HG03558 (cell line): ENCODE data around the gene ZNF407.
A peak's percentile ranks its signal among the peaks of the same experiment; 100 is the strongest.

Experiments
- ATAC-seq: cut with Tn5 transposase; IDR thresholded peaks from one replicate; pipeline ENCODE4 v1.9.1; 2021; ENCODE audit warnings: moderate number of reproducible peaks; ENCODE audit not compliant: unreplicated experiment; ENCODE audit errors: extremely low read depth

Gene ZNF407

DNA sequence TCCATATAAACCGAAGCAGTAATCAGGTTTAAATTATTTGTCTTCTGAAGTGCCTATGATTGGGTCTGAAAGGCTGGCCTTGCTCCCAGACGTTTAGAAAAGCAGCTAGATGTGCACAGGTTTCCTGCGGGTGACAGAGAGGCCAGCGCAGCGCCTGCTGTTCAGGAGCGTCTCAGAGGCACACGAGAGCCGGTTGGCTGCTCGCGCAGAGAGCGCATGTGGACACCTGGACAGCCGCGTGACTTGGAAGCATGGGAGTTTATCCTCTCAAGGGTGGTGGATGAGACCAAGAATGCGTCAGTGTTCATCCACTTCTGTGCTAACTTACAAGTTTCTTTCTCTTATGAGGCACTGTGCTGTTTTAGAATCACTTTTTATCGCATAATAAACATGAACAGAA, 307.6 kb downstream of the ZNF407 start:
- ATAC-seq = no peak

DNA sequence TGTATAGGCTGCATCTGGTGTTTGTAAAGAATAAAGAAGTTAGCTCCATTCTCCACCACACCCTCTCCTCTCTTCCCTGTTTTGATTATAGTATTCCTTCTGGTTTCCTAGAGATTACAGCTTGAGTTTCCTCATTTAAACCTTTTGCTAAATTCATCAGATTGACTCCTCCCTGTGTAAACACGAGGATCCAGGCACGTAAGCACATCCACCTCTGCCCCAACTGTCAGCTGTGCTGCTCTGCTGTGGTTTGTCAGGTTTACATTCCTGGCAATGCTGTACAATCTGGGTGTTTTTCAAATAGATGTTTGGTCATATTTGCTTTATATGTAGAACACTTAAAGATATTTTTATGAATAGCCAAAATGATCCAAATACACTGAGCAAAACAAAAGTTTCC, 308.5 kb downstream of the ZNF407 start:
- no peak for ATAC-seq

DNA sequence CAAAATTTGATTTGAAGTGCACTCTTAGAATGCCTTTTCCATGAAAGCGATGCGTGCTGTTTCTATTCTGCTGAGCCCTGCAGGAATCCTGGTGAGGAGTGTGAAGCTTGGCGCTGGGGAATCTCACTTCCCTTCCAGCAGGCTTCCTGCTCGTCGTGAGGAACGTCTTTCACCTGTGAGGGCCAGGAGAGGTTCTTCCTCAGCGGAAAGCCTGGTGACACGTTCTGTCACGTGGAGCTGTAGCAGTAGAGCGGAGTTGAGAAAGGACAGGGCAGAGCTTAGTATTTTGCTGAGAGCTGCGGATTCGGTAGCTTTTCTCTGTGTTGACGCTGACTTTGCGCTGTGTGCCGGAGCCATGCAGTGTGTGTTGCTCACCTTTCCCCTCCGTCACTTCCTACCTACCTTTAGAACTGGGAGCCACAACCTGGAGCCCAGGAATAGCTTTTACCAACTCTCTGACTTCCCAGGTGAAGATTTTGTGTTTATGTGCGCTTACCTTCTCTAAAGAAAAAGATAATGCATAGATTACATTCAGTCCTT, 316.5 kb downstream of the ZNF407 start:
- ATAC-seq = no peak

DNA sequence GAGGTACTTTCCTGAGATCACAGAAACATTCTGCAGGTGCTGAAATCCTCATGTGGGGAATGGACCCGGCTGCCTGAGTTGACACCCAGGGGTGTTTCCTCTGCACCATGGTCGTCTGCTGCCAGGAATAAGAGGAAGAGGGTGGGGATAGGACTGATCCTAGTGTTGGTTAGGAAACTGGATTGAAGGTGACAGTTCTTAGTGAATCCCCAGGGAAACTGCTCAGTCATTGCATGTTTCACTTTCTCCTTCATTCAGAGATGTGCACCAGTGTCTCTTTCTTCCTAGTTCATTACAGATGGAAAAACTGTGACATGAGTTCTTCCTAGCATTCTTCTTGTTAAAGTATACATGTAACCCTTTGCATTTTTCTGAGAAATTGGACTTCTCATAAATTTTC, 317.0 kb downstream of the ZNF407 start:
- ATAC-seq = no peak

DNA sequence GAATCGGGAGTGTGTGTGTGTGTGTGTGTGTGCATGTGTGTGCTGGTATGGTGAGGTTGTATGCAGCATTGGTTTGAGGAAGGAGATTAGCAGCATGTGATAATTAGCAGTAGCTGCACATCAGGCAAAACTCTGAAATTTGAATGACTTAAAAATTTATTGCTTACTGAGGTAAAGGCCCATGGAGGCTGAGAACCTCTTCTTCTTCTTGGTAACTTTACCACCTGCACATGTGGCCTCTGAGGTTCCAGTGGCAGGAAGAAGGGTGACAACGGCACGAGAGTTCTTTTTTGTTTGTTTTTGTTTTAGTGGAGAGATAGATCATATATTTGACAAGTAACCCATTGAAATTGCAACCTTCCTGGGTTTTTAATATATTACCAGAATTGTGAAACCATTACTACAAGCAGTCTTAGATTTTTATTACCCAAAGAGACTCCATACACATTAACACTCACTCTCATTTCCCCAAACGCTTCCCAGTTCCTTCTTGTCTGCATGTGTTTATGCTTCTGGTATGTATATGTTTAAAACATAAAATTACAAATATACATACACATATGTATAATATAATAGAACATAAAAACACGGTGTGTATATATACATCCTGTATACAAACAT, 319.2 kb downstream of the ZNF407 start:
- no peak for ATAC-seq

DNA sequence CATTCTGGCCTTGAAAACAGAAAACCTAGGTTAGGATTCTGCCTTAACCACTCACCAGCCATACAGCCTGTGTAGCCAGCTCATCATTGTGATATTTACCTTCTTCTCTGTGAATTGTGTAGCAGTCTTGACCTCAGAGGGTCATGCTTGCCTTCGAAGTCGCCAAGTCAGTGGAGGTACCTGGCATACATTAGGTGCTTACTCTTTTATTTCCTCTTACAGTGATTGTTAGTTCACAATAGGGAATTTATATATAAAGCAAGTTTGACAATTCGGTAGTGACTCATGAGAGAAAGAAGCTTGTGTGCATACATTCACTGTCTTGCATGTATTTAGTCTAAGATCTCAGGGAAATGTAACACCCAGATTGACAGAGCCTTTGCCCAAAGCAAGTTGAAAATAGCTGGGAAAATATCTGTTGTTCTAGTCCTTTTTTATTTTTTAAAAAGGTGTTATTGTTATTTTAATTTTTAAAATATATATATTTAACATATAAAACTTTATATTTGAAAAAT, 320.7 kb downstream of the ZNF407 start:
- ATAC-seq = no peak

DNA sequence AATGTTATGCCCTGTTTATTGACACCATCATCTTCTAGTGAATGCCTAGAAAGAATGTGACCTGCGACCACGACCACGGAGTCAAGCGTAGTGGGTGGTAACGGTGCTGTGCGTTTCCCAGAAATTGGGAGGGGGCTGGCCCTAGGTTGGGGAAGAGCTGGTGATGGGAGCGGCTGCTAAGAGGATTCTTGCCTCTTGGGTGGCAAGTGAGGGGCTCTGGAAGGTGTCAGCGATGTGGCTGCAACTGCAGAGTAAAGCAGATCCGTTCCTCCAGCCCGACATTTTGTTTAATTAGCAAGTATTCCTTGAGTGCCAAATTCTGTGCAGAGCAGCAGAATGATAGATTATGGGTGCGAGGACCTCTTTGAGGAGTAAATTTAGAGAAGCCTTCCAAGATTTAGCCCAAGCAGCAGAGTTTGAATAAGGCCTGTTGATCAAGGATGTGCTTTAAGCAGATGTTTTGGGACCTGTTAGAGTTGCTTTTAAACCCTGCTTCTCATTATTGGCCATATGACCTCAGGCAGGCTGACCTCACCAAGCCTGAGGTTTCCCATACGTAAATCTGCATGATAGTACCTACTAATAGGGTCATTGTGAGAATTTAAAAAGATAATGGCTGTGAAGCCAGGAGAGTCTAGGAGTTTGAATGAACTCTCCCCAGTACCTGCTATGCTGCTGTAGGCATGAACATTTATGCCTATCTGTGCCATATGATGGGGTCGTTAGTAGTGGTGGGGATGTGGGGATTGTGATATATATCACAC, 323.6 kb downstream of the ZNF407 start:
- ATAC-seq = no peak

DNA sequence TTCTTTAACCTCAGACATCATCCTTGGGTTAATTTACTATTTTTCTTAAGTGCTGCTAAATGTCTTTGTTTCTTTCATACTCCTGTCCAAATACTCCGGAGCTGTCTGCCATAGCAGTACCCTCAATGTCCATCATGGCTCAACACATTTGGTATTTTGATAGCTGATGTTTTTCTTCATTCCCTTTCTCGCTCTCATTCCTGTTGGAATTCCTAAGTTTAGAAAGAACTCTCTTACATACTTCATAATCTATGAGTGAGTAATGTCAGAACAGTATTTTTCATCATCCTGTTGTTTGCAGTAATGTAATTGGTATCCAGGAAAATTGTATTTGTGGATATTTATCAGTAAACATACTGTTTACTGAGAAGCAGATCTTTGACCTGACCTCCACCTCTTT, 328.4 kb downstream of the ZNF407 start:
- no peak for ATAC-seq

DNA sequence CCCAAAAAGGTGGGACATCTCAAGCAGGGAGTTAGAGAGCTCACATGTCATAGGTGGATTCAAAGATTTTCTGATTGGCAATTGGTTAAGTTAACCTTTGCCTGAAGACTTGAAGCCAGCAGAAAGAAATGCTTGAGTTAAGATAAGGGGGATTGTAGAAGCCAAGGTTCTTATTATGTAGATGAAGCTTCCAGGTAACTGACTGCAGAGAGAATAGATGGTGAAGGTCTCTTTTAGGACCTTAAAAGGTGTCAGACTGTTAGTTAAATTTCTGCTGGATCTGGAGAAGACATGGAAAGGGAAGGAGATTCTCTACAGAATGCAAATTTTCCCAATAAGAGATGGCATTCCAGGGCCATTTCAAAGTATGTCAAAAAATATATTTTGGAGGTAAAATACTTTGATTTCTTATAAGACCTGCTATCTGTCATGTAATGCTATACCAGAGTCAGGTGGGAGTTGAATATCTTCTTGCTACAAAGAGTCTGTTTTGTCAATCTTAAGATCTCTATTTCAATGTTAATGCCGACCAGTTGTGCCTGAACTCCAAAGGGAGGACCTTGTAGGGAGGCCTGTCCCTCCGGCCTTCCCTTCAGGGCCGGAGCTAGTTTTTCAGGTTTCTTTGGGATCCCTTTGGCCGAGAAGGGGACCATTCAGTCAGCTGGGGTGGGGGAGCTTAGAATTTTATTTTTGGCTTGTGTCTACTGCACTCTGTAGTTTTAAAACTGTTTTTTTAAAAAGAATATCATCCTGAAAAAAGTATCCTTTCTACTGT, 330.7 kb downstream of the ZNF407 start:
- ATAC-seq = no peak

DNA sequence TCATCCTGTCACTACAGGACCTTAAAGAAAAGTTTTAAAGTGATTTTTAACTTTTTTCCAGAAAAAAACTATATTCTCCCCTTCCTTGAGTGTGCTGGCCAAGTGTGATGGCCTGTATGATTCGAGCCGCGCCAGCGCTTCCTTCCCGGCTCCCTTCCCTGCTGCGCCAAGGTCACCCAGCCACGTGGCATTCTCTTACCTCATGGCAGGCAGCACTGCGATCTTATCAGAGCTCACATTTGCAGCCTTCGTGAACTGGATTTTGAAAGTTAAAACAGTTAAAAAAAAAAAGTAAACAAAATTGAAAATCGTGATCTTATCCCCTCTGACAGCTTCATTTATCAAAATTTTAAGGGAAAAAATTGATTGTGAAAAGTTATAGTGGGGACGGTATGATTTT, 331.4 kb downstream of the ZNF407 start:
- no peak for ATAC-seq

DNA sequence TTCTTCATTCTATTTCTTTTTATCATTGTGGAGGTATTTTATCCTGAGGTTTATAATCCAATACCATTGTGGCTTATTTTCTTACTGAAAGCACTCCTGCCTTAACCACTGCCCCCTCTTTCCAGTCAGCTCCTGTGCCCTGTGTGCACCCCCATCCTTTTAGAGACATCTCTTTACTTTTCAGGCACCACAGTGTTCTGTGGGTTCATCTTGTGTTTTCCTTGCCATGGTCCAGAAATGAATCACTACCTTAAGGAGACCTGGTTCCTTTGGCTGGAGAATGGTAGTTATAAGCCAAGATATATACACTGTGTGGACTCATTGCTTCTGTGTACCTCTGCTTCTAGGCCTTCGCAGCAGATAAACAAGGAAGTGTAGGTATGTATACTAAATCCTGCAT, 332.9 kb downstream of the ZNF407 start:
- no peak for ATAC-seq

DNA sequence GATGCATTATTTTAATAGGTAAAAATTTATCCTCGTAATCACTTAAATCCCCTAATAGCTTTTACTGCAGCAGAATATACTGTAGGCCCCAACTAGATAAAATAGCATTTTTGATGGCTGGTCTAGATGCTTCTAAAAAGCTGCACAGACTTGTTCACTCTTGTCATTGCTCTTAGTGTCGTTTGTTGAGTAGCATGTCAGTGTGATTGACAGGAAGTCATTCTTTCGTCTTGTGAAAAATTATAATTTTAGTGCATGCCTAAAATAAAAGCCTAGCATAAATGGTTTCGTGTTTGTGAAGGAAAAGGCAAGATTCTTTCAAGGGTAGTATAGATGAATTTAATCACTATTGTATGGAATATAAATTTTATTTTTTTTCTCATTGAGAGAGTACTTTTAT, 336.3 kb downstream of the ZNF407 start:
- no peak for ATAC-seq

DNA sequence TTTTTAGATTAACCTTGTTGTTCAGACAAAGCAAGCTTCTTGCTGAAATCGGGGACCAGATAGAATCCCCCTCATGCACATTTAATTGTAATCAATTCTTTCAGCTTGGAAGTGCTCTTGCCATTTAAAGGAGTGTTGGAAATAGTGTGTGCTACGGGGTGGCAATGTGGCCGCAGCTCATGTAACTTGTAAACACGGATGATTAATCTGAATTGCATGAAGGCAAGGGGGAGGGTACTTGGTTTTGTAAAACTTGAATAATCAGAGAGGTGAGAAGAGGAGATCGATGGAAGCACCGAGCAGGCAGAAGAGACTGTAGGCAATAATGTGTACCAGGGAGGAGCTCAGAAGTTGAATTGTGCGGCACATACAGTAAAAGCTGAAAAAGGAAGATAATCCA, 337.8 kb downstream of the ZNF407 start:
- no peak for ATAC-seq

DNA sequence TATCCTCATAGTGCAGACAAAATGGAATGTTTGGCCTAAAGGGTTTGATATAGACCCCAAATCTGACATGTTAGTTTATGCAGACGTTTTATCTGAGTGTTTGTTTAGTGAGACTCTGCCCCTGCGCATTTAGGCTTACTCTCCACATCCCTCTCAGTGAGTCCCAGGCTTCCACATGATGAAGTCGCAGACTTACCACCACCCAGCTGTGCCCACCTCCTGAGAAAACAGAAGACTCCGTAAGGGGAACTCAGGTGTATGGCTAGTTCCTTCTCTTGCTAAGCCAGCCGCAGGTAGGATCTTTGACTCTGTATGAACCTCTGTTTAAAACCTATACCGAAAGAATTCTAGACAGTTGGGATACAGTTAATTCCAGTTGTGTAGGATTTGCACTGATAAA, 338.7 kb downstream of the ZNF407 start:
- ATAC-seq = no peak

DNA sequence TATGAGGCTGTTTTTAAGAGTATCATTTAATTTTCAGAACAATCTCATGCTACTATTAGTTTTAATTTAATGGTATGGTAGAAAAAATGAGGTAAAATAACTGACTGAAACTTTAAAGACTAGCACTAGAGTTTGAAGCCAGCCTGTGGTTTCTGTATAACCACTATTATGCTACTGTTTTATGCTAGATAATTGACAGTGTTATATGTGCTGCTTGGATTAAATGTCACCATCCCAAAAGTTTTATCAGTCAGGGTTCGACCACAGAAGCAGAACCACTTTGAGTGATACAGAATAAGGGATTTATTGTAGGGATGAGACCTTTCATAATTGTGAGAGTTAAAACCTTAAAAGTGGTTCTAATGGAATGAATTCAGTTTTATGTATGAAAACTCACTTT, 339.6 kb downstream of the ZNF407 start:
- ATAC-seq = no peak

DNA sequence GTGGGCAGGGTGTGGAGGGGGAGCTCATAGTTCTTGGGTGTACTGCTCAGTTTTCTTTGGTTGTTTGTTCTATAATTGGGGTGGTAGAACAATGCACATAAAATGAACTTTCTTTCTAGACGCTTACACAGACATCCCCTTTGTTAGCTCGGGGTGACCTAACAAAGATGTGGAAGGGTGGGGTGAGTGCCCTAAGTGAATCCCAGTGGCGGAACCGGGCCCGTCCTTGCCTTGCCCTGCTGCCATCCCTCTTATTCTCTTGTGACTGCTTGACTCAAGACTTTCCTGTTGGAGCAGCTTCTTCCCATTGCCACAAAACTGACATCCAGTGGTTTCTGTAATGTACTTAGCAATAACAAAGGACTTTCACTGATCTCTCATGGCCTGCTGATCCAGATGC, 343.2 kb downstream of the ZNF407 start:
- ATAC-seq = no peak

DNA sequence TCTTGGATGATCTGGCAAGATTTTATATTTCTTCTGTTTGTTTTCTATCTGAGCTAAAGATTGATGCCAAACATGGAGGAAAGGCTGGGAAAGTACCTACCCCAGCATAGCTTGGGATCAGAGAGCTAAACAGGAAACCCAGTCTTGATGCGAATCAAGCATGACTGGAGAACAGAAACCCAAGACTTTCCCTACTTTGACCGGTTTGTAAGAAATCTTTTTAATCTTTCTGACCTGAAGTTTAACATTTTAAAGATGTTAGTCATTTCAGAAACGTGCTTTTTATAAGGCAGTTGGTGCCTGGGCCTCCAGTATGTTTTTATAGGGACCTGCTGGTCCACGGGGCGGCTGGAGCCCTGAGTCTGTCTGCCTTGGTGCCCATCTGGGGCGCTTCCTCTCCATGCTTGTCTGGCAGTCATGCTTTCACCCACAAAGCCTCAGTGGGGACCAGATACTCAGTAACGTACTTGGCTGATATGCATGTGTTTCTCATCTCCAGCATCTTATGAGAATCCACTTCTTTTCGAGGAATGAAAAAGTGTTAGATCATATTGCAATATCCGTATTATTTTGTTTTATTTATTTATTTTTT, 344.7 kb downstream of the ZNF407 start:
- peak; percentile 45 for ATAC-seq

DNA sequence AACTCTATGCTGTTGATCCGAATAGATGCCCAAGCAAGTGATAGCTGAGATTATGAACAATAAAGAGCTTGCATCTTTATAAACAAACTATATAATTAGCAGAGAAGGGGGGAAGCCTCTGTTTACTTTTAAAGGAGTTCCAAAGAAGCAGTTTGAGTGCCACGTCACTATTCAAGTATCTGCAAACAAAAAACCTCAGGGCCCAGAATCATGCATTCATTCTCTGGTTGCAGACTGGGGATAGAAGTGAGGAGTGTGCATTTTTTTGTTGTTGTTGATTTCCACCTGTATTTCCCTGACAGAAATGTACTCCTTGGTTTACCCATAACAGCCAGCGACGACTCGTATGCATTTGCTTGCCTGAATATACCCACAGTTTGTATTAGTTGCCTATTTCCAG, 347.0 kb downstream of the ZNF407 start:
- no peak for ATAC-seq

DNA sequence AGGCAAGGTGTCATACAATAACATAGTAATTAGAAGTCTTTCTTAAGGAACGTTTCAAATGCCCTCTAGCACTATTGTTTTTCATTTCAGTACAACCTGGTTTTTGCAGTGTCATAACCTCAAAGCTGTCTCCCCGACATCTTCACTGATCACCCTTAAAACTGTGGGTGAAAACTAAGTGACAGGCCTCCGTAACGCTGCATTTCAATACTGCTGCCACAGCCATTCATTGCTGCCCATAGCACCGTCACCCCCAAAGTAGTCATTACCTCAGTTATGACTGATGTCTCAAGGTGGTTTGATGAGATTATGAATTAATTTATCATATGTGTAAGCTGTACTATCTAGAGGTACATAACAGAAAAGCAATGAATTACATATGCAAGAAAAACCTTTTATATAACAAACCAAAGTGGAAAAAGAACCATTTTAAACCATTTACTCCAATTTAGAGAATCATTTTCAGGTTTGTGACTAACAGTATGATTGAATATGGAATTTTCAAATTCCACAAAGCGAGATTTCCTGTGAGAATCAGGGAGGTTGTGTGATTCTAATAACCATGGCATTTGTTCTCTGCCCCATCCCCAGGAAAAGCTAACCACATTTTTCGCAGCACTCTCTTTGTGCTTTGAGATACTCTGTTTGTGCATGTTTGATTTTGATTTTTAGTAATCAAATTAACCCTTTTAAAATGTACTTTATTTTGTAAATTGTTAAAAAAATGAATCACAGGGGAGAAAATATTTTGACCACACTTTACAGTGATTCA, 348.3 kb downstream of the ZNF407 start:
- ATAC-seq = no peak
